A673 (cell line): ENCODE results near the gene CRIP1.

Source experiments
- EZH2 ChIP-seq: fragments of 200-600 bp; sonication (generic); IDR thresholded peaks from 2 replicates; pipeline ENCODE4 v1.6.1; 2017; ENCODE audit warnings: borderline replicate concordance, low read depth, mild to moderate bottlenecking, mixed read lengths, antibody characterized with exemption, low read length; ENCODE audit not compliant: poor library complexity, severe bottlenecking
- TF ChIP-seq, protein P1 (sequence below): fragments of 300-800, 200-600 bp; sonication (generic); conservative IDR thresholded peaks from 2 replicates; pipeline ENCODE4 v1.5.1; 2017; ENCODE audit warnings: low read depth, mild to moderate bottlenecking, antibody characterized with exemption, low read length, moderate library complexity, mixed read lengths

DNA sequence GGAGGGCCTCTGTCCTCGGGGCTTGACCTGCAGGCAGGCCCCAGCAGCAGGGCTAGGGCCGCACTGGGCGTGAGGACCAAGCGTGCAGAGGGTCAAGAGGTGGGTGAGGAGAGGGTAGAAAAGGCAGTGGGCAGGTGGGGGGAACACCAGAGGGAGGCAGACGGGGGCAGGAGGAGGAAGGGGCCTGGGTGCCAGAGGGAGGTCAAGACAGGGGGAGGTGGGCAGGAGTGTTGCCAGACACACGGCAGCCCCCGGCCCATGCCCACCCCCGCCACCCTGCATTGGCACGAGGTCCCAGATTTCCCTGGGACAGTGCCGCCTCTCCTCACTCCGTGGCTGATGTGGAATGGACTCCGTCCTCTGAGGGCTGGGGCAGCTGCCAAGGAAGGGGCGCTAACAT lies 47.9 kb downstream of the CRIP1 start:
- TF ChIP-seq, protein P1, sequence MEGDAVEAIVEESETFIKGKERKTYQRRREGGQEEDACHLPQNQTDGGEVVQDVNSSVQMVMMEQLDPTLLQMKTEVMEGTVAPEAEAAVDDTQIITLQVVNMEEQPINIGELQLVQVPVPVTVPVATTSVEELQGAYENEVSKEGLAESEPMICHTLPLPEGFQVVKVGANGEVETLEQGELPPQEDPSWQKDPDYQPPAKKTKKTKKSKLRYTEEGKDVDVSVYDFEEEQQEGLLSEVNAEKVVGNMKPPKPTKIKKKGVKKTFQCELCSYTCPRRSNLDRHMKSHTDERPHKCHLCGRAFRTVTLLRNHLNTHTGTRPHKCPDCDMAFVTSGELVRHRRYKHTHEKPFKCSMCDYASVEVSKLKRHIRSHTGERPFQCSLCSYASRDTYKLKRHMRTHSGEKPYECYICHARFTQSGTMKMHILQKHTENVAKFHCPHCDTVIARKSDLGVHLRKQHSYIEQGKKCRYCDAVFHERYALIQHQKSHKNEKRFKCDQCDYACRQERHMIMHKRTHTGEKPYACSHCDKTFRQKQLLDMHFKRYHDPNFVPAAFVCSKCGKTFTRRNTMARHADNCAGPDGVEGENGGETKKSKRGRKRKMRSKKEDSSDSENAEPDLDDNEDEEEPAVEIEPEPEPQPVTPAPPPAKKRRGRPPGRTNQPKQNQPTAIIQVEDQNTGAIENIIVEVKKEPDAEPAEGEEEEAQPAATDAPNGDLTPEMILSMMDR, result no peak
- TF ChIP-seq EZH2, result no peak
